NB4 (cell line): ENCODE measurements around the gene CFAP74.

Experiments
- DNase-seq: peaks from one replicate; pipeline ENCODE4 v3.0.0; 2010; ENCODE audit warnings: low read depth
- H3K4me3 ChIP-seq: one replicate; pipeline ENCODE4 v1.5.1; 2011; ENCODE audit warnings: mild to moderate bottlenecking, low read depth, low read length, moderate library complexity
- MYC ChIP-seq: IDR thresholded peaks from 2 replicates; pipeline ENCODE4 v1.6.1; 2011; ENCODE audit warnings: low read depth, low read length
- POLR2A ChIP-seq: IDR thresholded peaks from 2 replicates; pipeline ENCODE4 v1.6.1; 2011; ENCODE audit warnings: mild to moderate bottlenecking; ENCODE audit not compliant: insufficient read length; ENCODE audit errors: extremely low read depth
- TF ChIP-seq, protein P1 (sequence below): IDR thresholded peaks from 2 replicates; pipeline ENCODE4 v1.6.1; 2011; ENCODE audit warnings: low read depth, low read length
- TF ChIP-seq, protein P2 (sequence below): IDR thresholded peaks from one replicate; pipeline ENCODE4 v1.5.1; 2012; ENCODE audit warnings: low read depth, low read length

The CFAP74 gene

DNA sequence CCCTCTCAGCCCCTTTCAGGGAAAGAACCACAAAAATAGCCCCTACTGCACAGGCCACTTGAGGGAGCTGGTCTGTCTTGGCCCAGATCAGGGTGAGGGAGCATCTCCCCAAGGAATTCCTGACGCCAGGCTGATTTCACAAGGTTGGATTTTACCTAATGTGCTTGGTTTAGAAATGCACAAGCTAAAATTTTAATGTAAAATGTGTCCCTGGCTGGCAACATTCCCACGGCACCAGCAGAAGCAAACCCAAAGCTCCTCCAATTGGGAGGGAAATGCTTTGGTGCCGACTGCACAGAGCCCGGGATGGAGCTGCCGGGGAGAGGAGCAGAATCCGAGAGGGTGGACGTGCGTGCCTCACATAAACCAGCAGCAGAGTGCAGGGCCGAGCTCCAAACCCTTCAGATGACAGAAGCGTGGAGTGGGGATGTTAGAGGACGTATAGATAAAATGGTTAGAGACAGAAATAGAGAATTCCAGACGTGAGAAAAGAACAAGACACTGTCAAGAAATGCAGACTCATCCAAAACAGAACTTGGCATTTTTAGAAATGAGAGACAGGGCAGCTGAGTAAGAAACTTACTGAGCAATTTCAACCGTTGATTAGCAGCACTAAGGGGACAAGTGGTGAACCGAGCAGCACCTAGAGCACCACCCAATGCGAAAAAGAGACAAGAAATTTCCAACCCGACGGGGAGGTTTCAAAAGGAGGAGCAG lies 42.9 kb downstream of the CFAP74 start:
- TF ChIP-seq MYC (no peak), POLR2A (no peak)
- TF ChIP-seq, protein P1, sequence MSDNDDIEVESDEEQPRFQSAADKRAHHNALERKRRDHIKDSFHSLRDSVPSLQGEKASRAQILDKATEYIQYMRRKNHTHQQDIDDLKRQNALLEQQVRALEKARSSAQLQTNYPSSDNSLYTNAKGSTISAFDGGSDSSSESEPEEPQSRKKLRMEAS: no peak
- TF ChIP-seq, protein P2, sequence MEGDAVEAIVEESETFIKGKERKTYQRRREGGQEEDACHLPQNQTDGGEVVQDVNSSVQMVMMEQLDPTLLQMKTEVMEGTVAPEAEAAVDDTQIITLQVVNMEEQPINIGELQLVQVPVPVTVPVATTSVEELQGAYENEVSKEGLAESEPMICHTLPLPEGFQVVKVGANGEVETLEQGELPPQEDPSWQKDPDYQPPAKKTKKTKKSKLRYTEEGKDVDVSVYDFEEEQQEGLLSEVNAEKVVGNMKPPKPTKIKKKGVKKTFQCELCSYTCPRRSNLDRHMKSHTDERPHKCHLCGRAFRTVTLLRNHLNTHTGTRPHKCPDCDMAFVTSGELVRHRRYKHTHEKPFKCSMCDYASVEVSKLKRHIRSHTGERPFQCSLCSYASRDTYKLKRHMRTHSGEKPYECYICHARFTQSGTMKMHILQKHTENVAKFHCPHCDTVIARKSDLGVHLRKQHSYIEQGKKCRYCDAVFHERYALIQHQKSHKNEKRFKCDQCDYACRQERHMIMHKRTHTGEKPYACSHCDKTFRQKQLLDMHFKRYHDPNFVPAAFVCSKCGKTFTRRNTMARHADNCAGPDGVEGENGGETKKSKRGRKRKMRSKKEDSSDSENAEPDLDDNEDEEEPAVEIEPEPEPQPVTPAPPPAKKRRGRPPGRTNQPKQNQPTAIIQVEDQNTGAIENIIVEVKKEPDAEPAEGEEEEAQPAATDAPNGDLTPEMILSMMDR: no peak
- no peak for DNase-seq
- no peak overlapping the region for H3K4me3 ChIP-seq

DNA sequence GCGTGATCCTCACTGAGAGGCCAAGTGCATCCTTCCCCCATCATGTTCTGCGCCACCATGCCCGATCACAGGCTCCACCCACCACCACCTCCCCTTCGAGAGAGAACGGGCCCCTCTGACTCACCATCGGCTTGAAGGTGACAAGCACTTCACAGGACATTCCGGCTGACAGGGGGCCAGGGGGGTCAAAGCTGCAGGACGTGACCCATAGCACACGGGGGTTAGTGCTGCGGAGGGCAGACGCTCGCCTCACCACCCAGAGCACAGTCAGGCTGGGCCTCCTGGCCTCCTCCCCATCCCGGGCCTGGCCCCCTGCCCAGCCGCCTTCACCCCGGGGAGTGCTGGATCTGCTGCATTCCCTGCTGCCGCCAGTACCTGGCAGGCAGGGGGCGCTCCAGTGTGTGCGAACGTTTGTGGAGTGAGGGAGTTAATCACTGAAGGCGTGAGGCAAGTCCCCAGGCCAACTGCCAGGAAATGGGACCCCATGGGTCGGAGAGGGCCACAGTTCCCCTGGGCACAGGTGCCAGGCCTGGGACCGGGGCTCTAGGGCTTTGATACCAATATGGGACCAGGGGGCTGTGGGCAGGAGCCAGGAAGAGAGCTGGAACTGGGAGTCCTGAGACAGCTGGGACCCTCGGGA lies 43.6 kb downstream of the CFAP74 start:
- no peak overlapping the region for H3K4me3 ChIP-seq
- TF ChIP-seq, protein P1: peak; percentile 61
- TF ChIP-seq, protein P2: peak; percentile 85
- peak; percentile 56; the same call in 1 of the 2 replicates for TF ChIP-seq MYC
- no peak for TF ChIP-seq POLR2A
- peak; percentile 90 for DNase-seq

DNA sequence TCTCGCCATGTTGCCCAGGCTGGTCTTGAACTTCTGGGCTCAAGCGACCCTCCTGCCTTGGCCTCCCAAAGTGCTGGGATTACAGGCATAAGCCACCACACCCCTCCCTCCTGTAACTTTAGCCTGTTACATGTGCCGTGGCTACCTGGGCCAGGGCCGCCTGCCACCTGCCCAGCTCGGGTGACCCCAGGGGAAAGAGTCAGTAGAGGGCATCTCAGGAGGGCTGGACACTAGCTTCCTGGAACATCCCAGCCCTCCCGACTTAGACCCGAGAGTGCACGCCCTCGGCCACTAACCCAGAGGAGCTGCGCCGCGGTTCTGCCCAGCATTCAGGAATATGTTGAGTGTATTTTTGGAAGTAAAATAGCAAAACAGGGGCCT lies 44.1 kb downstream of the CFAP74 start:
- DNase-seq: no peak
- TF ChIP-seq, protein P2: no peak
- TF ChIP-seq, protein P1: no peak
- TF ChIP-seq MYC (no peak), POLR2A (no peak)
- no peak overlapping the region for H3K4me3 ChIP-seq

DNA sequence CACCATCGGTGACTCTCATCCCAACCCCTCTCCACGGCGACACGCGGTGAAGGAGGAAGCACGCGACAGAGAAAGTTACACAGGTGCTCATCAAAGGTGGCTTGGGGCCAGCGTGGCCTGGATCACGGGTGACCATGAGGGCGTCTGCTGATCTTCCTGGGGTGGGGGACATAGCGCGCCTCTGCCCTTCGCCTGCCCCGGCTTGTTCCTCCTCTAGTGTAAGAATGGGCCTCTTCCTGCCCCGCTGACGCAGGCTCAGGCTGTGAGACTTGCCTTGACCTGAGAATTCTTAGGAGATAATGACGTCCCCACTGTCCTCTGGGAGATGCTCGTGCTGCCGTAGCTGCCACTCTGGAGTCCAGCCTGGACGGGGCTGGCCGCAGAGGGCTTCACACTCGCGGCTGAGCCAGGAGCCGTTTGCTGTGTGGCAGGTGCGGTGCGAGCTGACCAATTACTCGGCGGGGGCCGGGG lies 45.5 kb downstream of the CFAP74 start:
- DNase-seq: no peak
- TF ChIP-seq MYC: no peak
- TF ChIP-seq, protein P2: no peak
- TF ChIP-seq POLR2A: no peak
- TF ChIP-seq, protein P1: no peak
- H3K4me3 ChIP-seq: no peak overlapping the region

DNA sequence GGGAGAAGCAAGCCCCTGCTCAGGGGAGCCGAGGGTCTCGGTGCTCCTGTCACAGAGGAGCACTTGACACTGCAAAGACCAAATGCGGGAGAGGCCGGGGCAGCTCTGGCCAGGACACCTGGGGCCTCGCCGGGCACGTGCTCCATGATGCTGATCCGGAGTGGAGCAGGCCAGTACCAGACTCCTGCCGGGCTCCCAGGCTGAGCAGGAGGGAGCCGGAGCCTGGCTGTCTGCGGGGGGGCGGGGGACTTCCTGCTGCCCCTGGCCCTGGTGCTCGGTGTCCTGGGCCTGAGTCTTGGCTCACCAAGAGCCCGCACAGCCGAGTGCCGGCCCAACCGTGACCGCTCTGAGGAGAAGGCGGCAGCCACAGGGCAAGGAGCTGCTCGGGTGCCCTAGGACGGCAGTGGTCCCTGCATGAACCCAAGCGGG lies 46.0 kb downstream of the CFAP74 start:
- TF ChIP-seq, protein P2: no peak
- TF ChIP-seq POLR2A (no peak), MYC (no peak)
- TF ChIP-seq, protein P1: no peak
- DNase-seq: no peak

More for the DNA sequence above, 46.0 kb downstream of the CFAP74 start:
- no peak overlapping the region for H3K4me3 ChIP-seq
